Neural cell (in vitro differentiated cells): ENCODE results near the gene PNPLA3.

Experiments
- EZH2 ChIP-seq: fragments of 200-600, 300-800 bp; shearing (Covaris generic), sonication (generic); IDR thresholded peaks from 2 replicates; pipeline ENCODE4 v1.6.1; 2014; ENCODE audit warnings: antibody characterized with exemption, low read length, borderline replicate concordance, mild to moderate bottlenecking; ENCODE audit not compliant: insufficient read depth, poor library complexity, severe bottlenecking
- POLR2AphosphoS5 ChIP-seq: IDR thresholded peaks from 2 replicates; pipeline ENCODE4 v1.6.1; 2012
- TF ChIP-seq, protein P1 (sequence below): fragments of 450-650 bp; IDR thresholded peaks from 2 replicates; pipeline ENCODE4 v1.5.1; 2014; ENCODE audit warnings: antibody characterized with exemption, mild to moderate bottlenecking, moderate library complexity; ENCODE audit not compliant: poor library complexity, severe bottlenecking
- TF ChIP-seq, protein P2 (sequence below): IDR thresholded peaks from 2 replicates; pipeline ENCODE4 v1.6.1; 2012; ENCODE audit warnings: borderline replicate concordance

DNA sequence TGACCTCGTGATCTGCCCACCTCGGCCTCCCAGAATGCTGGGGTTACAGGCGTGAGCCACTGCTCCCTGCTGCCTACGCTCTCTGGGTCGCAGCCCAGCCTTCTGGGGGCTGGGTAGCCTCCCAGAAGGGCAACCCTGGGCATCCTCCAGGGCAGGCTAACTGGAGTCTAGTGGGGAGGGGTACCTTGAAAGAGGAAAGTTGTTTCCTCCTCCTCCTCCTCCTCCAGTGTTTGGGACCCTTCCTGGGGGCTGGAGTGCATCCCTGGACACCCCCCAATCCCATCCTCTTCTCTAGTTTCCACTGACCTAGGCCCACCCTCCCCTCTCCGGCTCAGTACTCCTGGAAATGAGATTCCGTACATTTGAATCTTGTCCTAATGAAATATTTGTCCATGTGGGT is 1.3 kb downstream of the PNPLA3 start:
- TF ChIP-seq, protein P1, sequence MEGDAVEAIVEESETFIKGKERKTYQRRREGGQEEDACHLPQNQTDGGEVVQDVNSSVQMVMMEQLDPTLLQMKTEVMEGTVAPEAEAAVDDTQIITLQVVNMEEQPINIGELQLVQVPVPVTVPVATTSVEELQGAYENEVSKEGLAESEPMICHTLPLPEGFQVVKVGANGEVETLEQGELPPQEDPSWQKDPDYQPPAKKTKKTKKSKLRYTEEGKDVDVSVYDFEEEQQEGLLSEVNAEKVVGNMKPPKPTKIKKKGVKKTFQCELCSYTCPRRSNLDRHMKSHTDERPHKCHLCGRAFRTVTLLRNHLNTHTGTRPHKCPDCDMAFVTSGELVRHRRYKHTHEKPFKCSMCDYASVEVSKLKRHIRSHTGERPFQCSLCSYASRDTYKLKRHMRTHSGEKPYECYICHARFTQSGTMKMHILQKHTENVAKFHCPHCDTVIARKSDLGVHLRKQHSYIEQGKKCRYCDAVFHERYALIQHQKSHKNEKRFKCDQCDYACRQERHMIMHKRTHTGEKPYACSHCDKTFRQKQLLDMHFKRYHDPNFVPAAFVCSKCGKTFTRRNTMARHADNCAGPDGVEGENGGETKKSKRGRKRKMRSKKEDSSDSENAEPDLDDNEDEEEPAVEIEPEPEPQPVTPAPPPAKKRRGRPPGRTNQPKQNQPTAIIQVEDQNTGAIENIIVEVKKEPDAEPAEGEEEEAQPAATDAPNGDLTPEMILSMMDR = no peak
- TF ChIP-seq EZH2 = no peak
- no peak for TF ChIP-seq POLR2AphosphoS5
- TF ChIP-seq, protein P2, sequence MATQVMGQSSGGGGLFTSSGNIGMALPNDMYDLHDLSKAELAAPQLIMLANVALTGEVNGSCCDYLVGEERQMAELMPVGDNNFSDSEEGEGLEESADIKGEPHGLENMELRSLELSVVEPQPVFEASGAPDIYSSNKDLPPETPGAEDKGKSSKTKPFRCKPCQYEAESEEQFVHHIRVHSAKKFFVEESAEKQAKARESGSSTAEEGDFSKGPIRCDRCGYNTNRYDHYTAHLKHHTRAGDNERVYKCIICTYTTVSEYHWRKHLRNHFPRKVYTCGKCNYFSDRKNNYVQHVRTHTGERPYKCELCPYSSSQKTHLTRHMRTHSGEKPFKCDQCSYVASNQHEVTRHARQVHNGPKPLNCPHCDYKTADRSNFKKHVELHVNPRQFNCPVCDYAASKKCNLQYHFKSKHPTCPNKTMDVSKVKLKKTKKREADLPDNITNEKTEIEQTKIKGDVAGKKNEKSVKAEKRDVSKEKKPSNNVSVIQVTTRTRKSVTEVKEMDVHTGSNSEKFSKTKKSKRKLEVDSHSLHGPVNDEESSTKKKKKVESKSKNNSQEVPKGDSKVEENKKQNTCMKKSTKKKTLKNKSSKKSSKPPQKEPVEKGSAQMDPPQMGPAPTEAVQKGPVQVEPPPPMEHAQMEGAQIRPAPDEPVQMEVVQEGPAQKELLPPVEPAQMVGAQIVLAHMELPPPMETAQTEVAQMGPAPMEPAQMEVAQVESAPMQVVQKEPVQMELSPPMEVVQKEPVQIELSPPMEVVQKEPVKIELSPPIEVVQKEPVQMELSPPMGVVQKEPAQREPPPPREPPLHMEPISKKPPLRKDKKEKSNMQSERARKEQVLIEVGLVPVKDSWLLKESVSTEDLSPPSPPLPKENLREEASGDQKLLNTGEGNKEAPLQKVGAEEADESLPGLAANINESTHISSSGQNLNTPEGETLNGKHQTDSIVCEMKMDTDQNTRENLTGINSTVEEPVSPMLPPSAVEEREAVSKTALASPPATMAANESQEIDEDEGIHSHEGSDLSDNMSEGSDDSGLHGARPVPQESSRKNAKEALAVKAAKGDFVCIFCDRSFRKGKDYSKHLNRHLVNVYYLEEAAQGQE = no peak
